Mesenchymal stem cell (in vitro differentiated cells and primary cell): ENCODE results near the gene MNAT1.

Experiments
- DNase-seq: peaks from one replicate; pipeline ENCODE4 v3.0.0-alpha.2; 2013
- H2AFZ ChIP-seq: one replicate; pipeline ENCODE4 v1.6.1; 2013; ENCODE audit warnings: low read depth, mild to moderate bottlenecking, control low read depth, inconsistent platforms, low read length, moderate library complexity
- H2AK5ac ChIP-seq: 2 replicates; pipeline ENCODE4 v1.6.1; 2013; ENCODE audit warnings: low read length, moderate library complexity, mild to moderate bottlenecking, inconsistent platforms; ENCODE audit not compliant: severe bottlenecking
- H2BK120ac ChIP-seq: one replicate; pipeline ENCODE4 v1.6.1; 2013; ENCODE audit warnings: low read depth, mild to moderate bottlenecking, inconsistent platforms, low read length, moderate library complexity
- H2BK12ac ChIP-seq, 2 experiments: one replicate each; pipeline ENCODE4 v1.6.1; 2013; ENCODE audit warnings: inconsistent platforms in 2 of 2, low read length in 2 of 2, mild to moderate bottlenecking in 2 of 2, moderate library complexity in 2 of 2, control low read depth in 1 of 2
- H2BK15ac ChIP-seq: one replicate; pipeline ENCODE4 v1.6.1; 2013; ENCODE audit warnings: mild to moderate bottlenecking, low read depth, inconsistent platforms; ENCODE audit not compliant: poor library complexity, severe bottlenecking
- H2BK5ac ChIP-seq: 2 replicates; pipeline ENCODE4 v1.6.1; 2013; ENCODE audit warnings: low read depth, mild to moderate bottlenecking, low read length, control low read depth, inconsistent platforms; ENCODE audit not compliant: poor library complexity, severe bottlenecking
- H3K14ac ChIP-seq, 2 experiments: one replicate each; pipeline ENCODE4 v1.6.1; 2013; ENCODE audit warnings: inconsistent platforms in 2 of 2, low read length in 2 of 2, control low read depth in 1 of 2, mild to moderate bottlenecking in 1 of 2, moderate library complexity in 1 of 2
- H3K18ac ChIP-seq, 2 experiments: one replicate each; pipeline ENCODE4 v1.6.1; 2013; ENCODE audit warnings: inconsistent platforms in 2 of 2, low read length in 2 of 2, control low read depth in 1 of 2, low read depth in 1 of 2, mild to moderate bottlenecking in 1 of 2
- H3K23ac ChIP-seq, 2 experiments: one replicate each; pipeline ENCODE4 v1.6.1; 2013; ENCODE audit warnings: inconsistent platforms in 2 of 2, low read length in 2 of 2, mild to moderate bottlenecking in 2 of 2, moderate library complexity in 2 of 2, control low read depth in 1 of 2
- H3K27ac ChIP-seq: 2 replicates; pipeline ENCODE4 v1.5.1; 2013; ENCODE audit warnings: mild to moderate bottlenecking, moderate library complexity, low read length, control low read depth, inconsistent platforms; ENCODE audit not compliant: poor library complexity, severe bottlenecking
- H3K27me3 ChIP-seq, 2 experiments: 2 replicates each; pipeline versions ENCODE4 v1.6.1 to v1.7.0; 2013; ENCODE audit warnings: low read length in 2 of 2, mild to moderate bottlenecking in 2 of 2, moderate library complexity in 2 of 2, control low read depth in 1 of 2, inconsistent platforms in 1 of 2; ENCODE audit not compliant: control insufficient read depth in 1 of 2, insufficient read depth in 1 of 2
- H3K36me3 ChIP-seq, 2 experiments: 2 replicates each; pipeline versions ENCODE4 v1.6.1 to v1.7.0; 2013; ENCODE audit warnings: low read length in 2 of 2, control low read depth in 1 of 2, inconsistent platforms in 1 of 2, low read depth in 1 of 2, mild to moderate bottlenecking in 1 of 2; ENCODE audit not compliant: insufficient read depth in 2 of 2, control insufficient read depth in 1 of 2
- H3K4ac ChIP-seq, 2 experiments: one replicate each; pipeline ENCODE4 v1.6.1; 2013; ENCODE audit warnings: inconsistent platforms in 2 of 2, low read length in 2 of 2, mild to moderate bottlenecking in 2 of 2, moderate library complexity in 2 of 2, control low read depth in 1 of 2, low read depth in 1 of 2
- H3K4me1 ChIP-seq: 2 replicates; pipeline ENCODE4 v1.6.1; 2013; ENCODE audit warnings: low read depth, low read length, control low read depth; ENCODE audit not compliant: control insufficient read depth, insufficient read depth
- H3K4me2 ChIP-seq: 2 replicates; pipeline ENCODE4 v1.6.1; 2013; ENCODE audit warnings: low read length, mild to moderate bottlenecking, inconsistent platforms; ENCODE audit not compliant: poor library complexity, severe bottlenecking
- H3K4me3 ChIP-seq, 2 experiments: 2 replicates each; pipeline versions ENCODE4 v1.5.1 to v1.7.0; 2013; ENCODE audit warnings: low read length in 2 of 2, mild to moderate bottlenecking in 2 of 2, control low read depth in 1 of 2, low read depth in 1 of 2; ENCODE audit not compliant: insufficient read depth in 1 of 2
- H3K79me1 ChIP-seq: replicated peaks from 2 replicates; pipeline ENCODE4 v1.6.1; 2013; ENCODE audit warnings: mild to moderate bottlenecking, control low read depth, low read length, inconsistent platforms; ENCODE audit not compliant: poor library complexity, severe bottlenecking
- H3K9ac ChIP-seq: 2 replicates; pipeline ENCODE4 v1.7.0; 2013; ENCODE audit warnings: mild to moderate bottlenecking, low read length, moderate library complexity
- H3K9me3 ChIP-seq: 2 replicates; pipeline ENCODE4 v1.7.0; 2013; ENCODE audit warnings: mild to moderate bottlenecking, low read length; ENCODE audit not compliant: control insufficient read depth
- H4K8ac ChIP-seq: one replicate; pipeline ENCODE4 v1.6.1; 2013; ENCODE audit warnings: inconsistent platforms, mild to moderate bottlenecking, low read length, moderate library complexity
- H4K91ac ChIP-seq: one replicate; pipeline ENCODE4 v1.6.1; 2013; ENCODE audit warnings: mild to moderate bottlenecking, low read length, inconsistent platforms
- WGBS: methylation state at CpG from one replicate; pipeline ENCODE4 v1.1.7; 2013; ENCODE audit warnings: mixed read lengths; 5-methylcytosine and 5-hydroxymethylcytosine counted together

Gene MNAT1

GRCh38 chr14:60933920-60934655 is 199.5 kb downstream of the MNAT1 start:
- Histone ChIP-seq H3K27ac (no peak overlapping the region), H4K8ac (no peak overlapping the region), H3K14ac (no peak overlapping the region), H2BK5ac (no peak overlapping the region), H3K4me1 (no peaks in the 10 kb centered on the region), H2BK12ac (no peak overlapping the region), H3K23ac (no peak overlapping the region), H2AK5ac (no peak overlapping the region), H3K79me1 (peaks cover 13% of the 10 kb centered on the region), H2AFZ (no peak overlapping the region), H3K4me3 (no peak overlapping the region), H3K9me3 (no peaks in the 10 kb centered on the region), H3K9ac (no peak overlapping the region), H3K27me3 (no peaks in the 10 kb centered on the region), H3K18ac (no peak overlapping the region), H2BK15ac (no peak overlapping the region), H3K4me2 (no peak overlapping the region), H3K4ac (no peak overlapping the region), H2BK120ac (no peak overlapping the region), H4K91ac (no peak overlapping the region), H3K36me3 (no peaks in the 10 kb centered on the region)
- WGBS = 92% methylated on average over 8 of the region's 8 CpGs
- no peak for DNase-seq

GRCh38 chr14:60935319-60935718 is 200.8 kb downstream of the MNAT1 start:
- H3K4me3 ChIP-seq = no peak overlapping the region
- no peak for DNase-seq
- no peak overlapping the region for H3K4me2 ChIP-seq
- H2BK15ac ChIP-seq = no peak overlapping the region
- no peak overlapping the region for H2BK12ac ChIP-seq
- H3K36me3 ChIP-seq = no peaks in the 10 kb centered on the region
- peaks cover 13% of the 10 kb centered on the region for H3K79me1 ChIP-seq
- no peaks in the 10 kb centered on the region for H3K9me3 ChIP-seq
- H3K14ac ChIP-seq = no peak overlapping the region
- H2BK120ac ChIP-seq = no peak overlapping the region
- H3K4me1 ChIP-seq = no peaks in the 10 kb centered on the region
- H3K23ac ChIP-seq = no peak overlapping the region
- H2AFZ ChIP-seq = no peak overlapping the region
- no peak overlapping the region for H2AK5ac ChIP-seq
- no peak overlapping the region for H4K8ac ChIP-seq
- H4K91ac ChIP-seq = no peak overlapping the region
- H3K27ac ChIP-seq = no peak overlapping the region
- H3K27me3 ChIP-seq = no peaks in the 10 kb centered on the region
- no peak overlapping the region for H3K9ac ChIP-seq
- no peak overlapping the region for H3K18ac ChIP-seq
- no peak overlapping the region for H3K4ac ChIP-seq
- H2BK5ac ChIP-seq = no peak overlapping the region

- Histone ChIP-seq H3K27ac (no peak overlapping the region), H3K27me3 (no peaks in the 10 kb centered on the region), H2BK15ac (no peak overlapping the region), H2BK120ac (no peak overlapping the region), H3K4me2 (no peak overlapping the region), H3K4ac (no peak overlapping the region), H3K9me3 (no peaks in the 10 kb centered on the region), H3K14ac (no peak overlapping the region), H3K9ac (no peak overlapping the region), H3K79me1 (peaks cover 9% of the 10 kb centered on the region), H3K4me3 (no peak overlapping the region), H3K36me3 (peaks cover 0 to 3% of the 10 kb centered on the region in 2 experiments), H3K18ac (no peak overlapping the region), H2AFZ (no peak overlapping the region), H4K91ac (no peak overlapping the region), H3K23ac (no peak overlapping the region), H2AK5ac (no peak overlapping the region), H4K8ac (no peak overlapping the region), H2BK5ac (no peak overlapping the region), H3K4me1 (no peaks in the 10 kb centered on the region), H2BK12ac (no peak overlapping the region)
- no CpG with 5 or more reads among the region's 1 CpG for WGBS
- no peak for DNase-seq
These were observed 209.1 kb downstream of the MNAT1 start for GRCh38 chr14:60943637-60944032.

GRCh38 chr14:60944204-60944603 is 209.6 kb downstream of the MNAT1 start:
- Histone ChIP-seq H3K4ac (no peak overlapping the region), H3K9me3 (no peaks in the 10 kb centered on the region), H3K36me3 (peaks cover 0 to 3% of the 10 kb centered on the region in 2 experiments), H3K4me2 (no peak overlapping the region), H4K91ac (no peak overlapping the region), H2AK5ac (no peak overlapping the region), H3K79me1 (peaks cover 10% of the 10 kb centered on the region), H3K23ac (no peak overlapping the region), H2AFZ (no peak overlapping the region), H2BK5ac (no peak overlapping the region), H4K8ac (no peak overlapping the region), H3K14ac (no peak overlapping the region), H3K4me1 (no peaks in the 10 kb centered on the region), H3K4me3 (no peak overlapping the region), H2BK12ac (no peak overlapping the region), H2BK120ac (no peak overlapping the region), H3K27me3 (no peaks in the 10 kb centered on the region), H2BK15ac (no peak overlapping the region), H3K27ac (no peak overlapping the region), H3K18ac (no peak overlapping the region), H3K9ac (no peak overlapping the region)
- DNase-seq = no peak
- 95% methylated on average over 3 of the region's 4 CpGs for WGBS
